A375 (cell line): ENCODE measurements around the gene KRTAP10-12. TPM values are rescaled to one million over a fixed set of nuclear protein-coding genes. Genes with fewer than 3 reads are reported as not detected.

ENCODE experiments used
- small RNA-seq: library from RNA; depleted of rRNA; stranded (forward); fragments of <200 nt; gene quantifications from one replicate; pipeline ENCODE3, GENCODE V24; 2014
- total RNA-seq: library from RNA; depleted of rRNA; stranded (reverse); fragments of >200 nt; shearing (Covaris generic); gene quantifications from 2 replicates; pipeline ENCODE4 v1.2.3, GENCODE V29; 2014; rRNA removed

KRTAP10-12 gene
- not detected in 2 replicates for total RNA-seq

GRCh38 chr21:44697172-44697810 lies at the start of gene KRTAP10-12:
KRTAP10-12 (plus strand) TSS chr21:44697172; CDS start chr21:44697202, 30 bp downstream.

GRCh38 chr21:44654576-44655175 lies 42.3 kb upstream of the KRTAP10-12 start, which contains the start of gene KRTAP12-4:
KRTAP12-4 (minus strand) TSS chr21:44654659; CDS start chr21:44654614, 45 bp downstream.

GRCh38 chr21:44657635-44658540 lies 39.1 kb upstream of the KRTAP10-12 start, which contains the start of gene KRTAP12-3:
KRTAP12-3 (plus strand) TSS chr21:44657932; CDS start chr21:44657980, 48 bp downstream.

GRCh38 chr21:44666401-44667320 lies 30.3 kb upstream of the KRTAP10-12 start, which contains the start of gene KRTAP12-2:
KRTAP12-2 (minus strand) TSS chr21:44666927; CDS start chr21:44666886, 41 bp downstream.

GRCh38 chr21:44681861-44682579 lies 15.0 kb upstream of the KRTAP10-12 start, which contains the start of gene KRTAP12-1:
KRTAP12-1 (minus strand) TSS chr21:44682163; CDS start chr21:44682123, 40 bp downstream.

GRCh38 chr21:44711327-44712202 lies 14.6 kb downstream of the KRTAP10-12 start, which contains the start of gene TSPEAR:
TSPEAR (minus strand) TSS chr21:44711572; CDS start chr21:44711514, 58 bp downstream.

Small RNA genes lying within 50 kb of the gene (small RNA-seq; reads per million reads assigned to genes)
- gene KRTAP12-6P = not detected

Other genes with a start within 250 kb of the KRTAP10-12 start
- gene LRRC3, start 241.7 kb upstream of the KRTAP10-12 start, total RNA-seq = 0.08 and 0.11 TPM in 2 replicates
- gene KRTAP10-1, start 157.0 kb upstream of the KRTAP10-12 start, total RNA-seq = not detected in 2 replicates
- gene KRTAP10-2, start 145.7 kb upstream of the KRTAP10-12 start, total RNA-seq = not detected in 2 replicates
- not detected in 2 replicates for gene KRTAP10-3, start 138.4 kb upstream of the KRTAP10-12 start, total RNA-seq
- gene KRTAP10-4, start 123.4 kb upstream of the KRTAP10-12 start, total RNA-seq = not detected in 2 replicates
- not detected in 2 replicates for gene KRTAP10-5, start 116.6 kb upstream of the KRTAP10-12 start, total RNA-seq
- gene KRTAP10-6, start 104.7 kb upstream of the KRTAP10-12 start, total RNA-seq = not detected in 2 replicates
- not detected in 2 replicates for gene KRTAP10-7, start 96.6 kb upstream of the KRTAP10-12 start, total RNA-seq
- not detected in 2 replicates for gene KRTAP10-8, start 85.1 kb upstream of the KRTAP10-12 start, total RNA-seq
- not detected in 2 replicates for gene KRTAP10-9, start 70.1 kb upstream of the KRTAP10-12 start, total RNA-seq
- gene KRTAP10-10, start 59.8 kb upstream of the KRTAP10-12 start, total RNA-seq = not detected in 2 replicates
- gene KRTAP10-11, start 50.8 kb upstream of the KRTAP10-12 start, total RNA-seq = not detected in 2 replicates
- gene KRTAP12-4, start 42.5 kb upstream of the KRTAP10-12 start, total RNA-seq = not detected in 2 replicates
- gene KRTAP12-3, start 39.2 kb upstream of the KRTAP10-12 start, total RNA-seq = not detected in 2 replicates
- not detected in 2 replicates for gene KRTAP12-2, start 30.2 kb upstream of the KRTAP10-12 start, total RNA-seq
- not detected in 2 replicates for gene KRTAP12-1, start 15.0 kb upstream of the KRTAP10-12 start, total RNA-seq
- gene TSPEAR, start 14.4 kb downstream of the KRTAP10-12 start, total RNA-seq = not detected in 2 replicates
- 97.2 and 114 TPM in 2 replicates for gene UBE2G2, start 104.6 kb downstream of the KRTAP10-12 start, total RNA-seq
- gene SUMO3, start 120.9 kb downstream of the KRTAP10-12 start, total RNA-seq = 52.6 and 57.9 TPM in 2 replicates
- 94.1 and 99.0 TPM in 2 replicates for gene PTTG1IP, start 176.5 kb downstream of the KRTAP10-12 start, total RNA-seq
- 1.7 and 1.8 TPM in 2 replicates for gene ITGB2, start 223.7 kb downstream of the KRTAP10-12 start, total RNA-seq
- 40.7 and 46.2 TPM in 2 replicates for gene SLX9, start 242.9 kb downstream of the KRTAP10-12 start, total RNA-seq